ENCODE results near the gene XPR1.

DNA sequence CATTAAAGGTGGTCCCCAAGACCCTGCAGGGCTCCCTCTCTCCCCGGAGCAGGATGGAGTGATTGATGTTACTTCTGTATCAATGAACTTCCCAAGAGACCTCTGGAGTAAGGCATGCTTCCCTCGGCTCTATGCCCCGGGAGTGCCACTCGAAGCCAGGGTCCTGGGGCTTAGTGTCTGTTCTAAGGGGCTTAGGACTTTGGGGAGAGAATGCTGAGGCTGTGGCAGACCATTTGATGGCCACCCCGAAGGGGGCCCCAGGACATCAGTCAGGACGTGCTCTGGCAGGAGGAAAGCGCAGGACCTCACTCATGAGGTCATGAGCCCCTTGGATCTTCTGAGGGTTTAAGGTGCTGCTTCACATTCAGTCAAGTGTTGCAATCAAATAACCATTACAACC is 288.4 kb downstream of the XPR1 start:
- TF ChIP-seq POLR2AphosphoS5 (IDR thresholded peaks at IDR 0.05), result no peak
- no peak for TF ChIP-seq POLR2A (IDR thresholded peaks at IDR 0.05)
